GM23338 (cell line): Measurements from ENCODE around the gene VPS37B.

Source experiments
- CREB1 ChIP-seq: fragments of 250-450 bp; sonication (Bioruptor Pico); IDR thresholded peaks from 2 replicates; pipeline ENCODE4 v1.5.0; 2020; ENCODE audit warnings: low read depth, mild to moderate bottlenecking, moderate library complexity
- CTCF ChIP-seq, 2 experiments: fragments of 200-600 bp in 1 of 2; sonication (generic) in 1 of 2; conservative IDR thresholded peaks; 2 replicates each; pipeline versions ENCODE4 v1.5.1 to v1.6.1; 2016 to 2017; ENCODE audit warnings: antibody characterized with exemption in 2 of 2, low read depth in 2 of 2, mild to moderate bottlenecking in 2 of 2, moderate library complexity in 1 of 2
- EZH2 ChIP-seq: fragments of 200-600 bp; sonication (generic); IDR thresholded peaks from one replicate; pipeline ENCODE4 v1.8.0; 2017; ENCODE audit warnings: antibody characterized with exemption, mild to moderate bottlenecking, low read depth; ENCODE audit not compliant: unreplicated experiment
- EZH2phosphoT487 ChIP-seq: fragments of 200-600 bp; sonication (generic); IDR thresholded peaks from one replicate; pipeline ENCODE4 v1.8.1; 2018; ENCODE audit warnings: antibody characterized with exemption; ENCODE audit not compliant: unreplicated experiment
- JUNB ChIP-seq: IDR thresholded peaks from one replicate; pipeline ENCODE4 v1.6.1; 2016; ENCODE audit warnings: antibody characterized with exemption; ENCODE audit not compliant: unreplicated experiment
- NANOG ChIP-seq: IDR thresholded peaks from 2 replicates; pipeline ENCODE4 v1.6.1; 2016; ENCODE audit warnings: antibody characterized with exemption, borderline replicate concordance
- POLR2AphosphoS5 ChIP-seq: IDR thresholded peaks from 2 replicates; pipeline ENCODE4 v1.6.1; 2016; ENCODE audit warnings: antibody characterized with exemption, low read depth
- REST ChIP-seq: IDR thresholded peaks from one replicate; pipeline ENCODE4 v1.6.1; 2018; ENCODE audit warnings: antibody characterized with exemption; ENCODE audit not compliant: unreplicated experiment
- ZNF114 ChIP-seq: fragments of 250-450 bp; sonication (Bioruptor Pico); IDR thresholded peaks from 2 replicates; pipeline ENCODE4 v1.5.0; 2020; ENCODE audit warnings: mild to moderate bottlenecking, moderate library complexity
- ZNF331 ChIP-seq: fragments of 250-450 bp; sonication (Bioruptor Pico); IDR thresholded peaks from 2 replicates; pipeline ENCODE4 v1.5.0; 2020; ENCODE audit warnings: low read depth, mild to moderate bottlenecking, moderate library complexity
- ZNF462 ChIP-seq: fragments of 250-450 bp; sonication (Bioruptor Pico); IDR thresholded peaks from 2 replicates; pipeline ENCODE4 v1.5.0; 2020; ENCODE audit warnings: mild to moderate bottlenecking, moderate library complexity
- TF ChIP-seq, protein P1 (sequence below): IDR thresholded peaks from 2 replicates; pipeline ENCODE4 v1.6.1; 2016; ENCODE audit warnings: antibody characterized with exemption

DNA sequence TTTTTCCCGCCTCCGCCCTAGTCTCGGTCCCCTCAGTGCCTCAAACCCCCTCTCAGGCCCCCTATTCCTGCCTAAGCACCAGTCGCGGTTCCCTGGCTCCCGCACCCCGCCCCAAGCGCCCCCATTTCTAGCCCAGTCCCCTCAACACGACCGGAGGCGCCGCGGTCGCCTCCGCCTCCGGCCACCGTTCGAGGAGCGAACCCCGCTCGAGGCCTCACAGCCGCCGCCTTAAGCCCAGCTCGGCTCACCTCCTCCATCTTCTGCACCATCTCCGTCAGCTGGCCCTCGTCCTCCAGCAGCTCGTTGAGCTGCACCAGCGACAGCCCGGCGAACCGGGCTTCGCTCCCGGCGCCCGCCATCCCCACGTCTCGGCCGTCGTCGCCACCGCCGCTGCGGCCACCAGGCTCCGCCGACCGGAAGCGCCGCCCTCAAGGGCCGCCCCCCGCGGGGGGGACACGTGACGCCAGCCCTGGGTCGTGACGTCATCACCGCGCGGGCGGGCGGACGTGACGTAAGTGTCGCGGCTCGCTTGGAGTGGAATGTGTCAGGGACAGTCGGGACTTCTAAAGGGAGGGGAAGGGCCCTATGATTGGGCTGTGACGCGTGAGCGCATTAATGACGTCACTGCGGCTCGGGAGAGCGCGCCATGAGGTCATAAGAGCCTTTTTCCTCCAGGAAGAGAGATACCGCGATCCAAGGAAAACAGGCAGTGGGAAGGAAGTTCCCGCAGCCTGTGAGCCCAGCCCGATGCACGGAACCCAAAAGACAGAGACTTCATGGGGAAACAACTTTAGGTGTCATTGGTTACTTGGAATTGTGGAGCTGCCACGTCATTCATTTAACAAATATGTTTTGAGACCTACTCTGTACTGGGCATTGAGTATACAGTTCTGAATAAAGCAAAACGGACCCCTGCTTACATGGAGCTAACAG, at the start of gene VPS37B:
- TF ChIP-seq REST = no peak
- no peak for TF ChIP-seq EZH2phosphoT487
- TF ChIP-seq CTCF (conservative IDR thresholded peaks at IDR 0.05; ENCODE audit: low read depth in 2 of 2) = no peak
- TF ChIP-seq NANOG = no peak
- peak; percentile 80 for TF ChIP-seq POLR2AphosphoS5
- peak; percentile 100 for TF ChIP-seq CREB1 (CRISPR knock-in tag)
- TF ChIP-seq EZH2 = no peak
- TF ChIP-seq JUNB = no peak
- TF ChIP-seq ZNF462 = no peak
- TF ChIP-seq ZNF114 (CRISPR knock-in tag) = no peak
- TF ChIP-seq, protein P1, sequence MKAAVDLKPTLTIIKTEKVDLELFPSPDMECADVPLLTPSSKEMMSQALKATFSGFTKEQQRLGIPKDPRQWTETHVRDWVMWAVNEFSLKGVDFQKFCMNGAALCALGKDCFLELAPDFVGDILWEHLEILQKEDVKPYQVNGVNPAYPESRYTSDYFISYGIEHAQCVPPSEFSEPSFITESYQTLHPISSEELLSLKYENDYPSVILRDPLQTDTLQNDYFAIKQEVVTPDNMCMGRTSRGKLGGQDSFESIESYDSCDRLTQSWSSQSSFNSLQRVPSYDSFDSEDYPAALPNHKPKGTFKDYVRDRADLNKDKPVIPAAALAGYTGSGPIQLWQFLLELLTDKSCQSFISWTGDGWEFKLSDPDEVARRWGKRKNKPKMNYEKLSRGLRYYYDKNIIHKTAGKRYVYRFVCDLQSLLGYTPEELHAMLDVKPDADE = no peak
- TF ChIP-seq ZNF331 (CRISPR knock-in tag) = no peak
